LNCaP clone FGC (cell line): ENCODE results near the gene C1QC.

Experiments
- DNase-seq: peaks from one replicate; pipeline ENCODE4 v3.0.0-alpha.2; 2011; ENCODE audit warnings: low read depth
- H3K4me3 ChIP-seq: 2 replicates; pipeline ENCODE4 v1.5.1; 2011; ENCODE audit warnings: mild to moderate bottlenecking, low read depth, low read length, control low read depth
- TF ChIP-seq, protein P1 (sequence below): IDR thresholded peaks from 2 replicates; pipeline ENCODE4 v1.5.1; 2012; ENCODE audit warnings: mild to moderate bottlenecking; ENCODE audit not compliant: control insufficient read depth, insufficient read depth; ENCODE audit errors: extremely low read depth

Gene C1QC

DNA sequence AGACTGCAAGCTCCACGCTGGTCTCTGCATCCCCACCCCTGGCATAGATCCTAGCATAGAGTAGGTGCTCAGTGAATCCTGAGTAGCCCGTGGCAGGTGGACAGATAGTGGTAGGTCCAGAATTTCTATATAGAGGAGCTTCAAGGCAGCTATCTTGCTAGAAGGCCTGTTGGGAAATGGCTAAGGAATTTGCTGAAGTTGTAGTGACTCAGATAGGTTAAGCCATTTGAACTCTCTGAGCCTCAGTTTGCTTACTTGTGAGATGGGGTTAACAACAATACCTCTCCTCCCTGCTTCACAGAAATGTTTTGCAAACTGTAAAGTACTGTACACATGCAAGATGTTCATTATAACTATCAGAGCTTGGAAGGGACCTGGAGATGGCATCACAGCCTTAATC is 43.8 kb downstream of the C1QC start:
- H3K4me3 ChIP-seq: no peak overlapping the region
- no peak for DNase-seq
- TF ChIP-seq, protein P1, sequence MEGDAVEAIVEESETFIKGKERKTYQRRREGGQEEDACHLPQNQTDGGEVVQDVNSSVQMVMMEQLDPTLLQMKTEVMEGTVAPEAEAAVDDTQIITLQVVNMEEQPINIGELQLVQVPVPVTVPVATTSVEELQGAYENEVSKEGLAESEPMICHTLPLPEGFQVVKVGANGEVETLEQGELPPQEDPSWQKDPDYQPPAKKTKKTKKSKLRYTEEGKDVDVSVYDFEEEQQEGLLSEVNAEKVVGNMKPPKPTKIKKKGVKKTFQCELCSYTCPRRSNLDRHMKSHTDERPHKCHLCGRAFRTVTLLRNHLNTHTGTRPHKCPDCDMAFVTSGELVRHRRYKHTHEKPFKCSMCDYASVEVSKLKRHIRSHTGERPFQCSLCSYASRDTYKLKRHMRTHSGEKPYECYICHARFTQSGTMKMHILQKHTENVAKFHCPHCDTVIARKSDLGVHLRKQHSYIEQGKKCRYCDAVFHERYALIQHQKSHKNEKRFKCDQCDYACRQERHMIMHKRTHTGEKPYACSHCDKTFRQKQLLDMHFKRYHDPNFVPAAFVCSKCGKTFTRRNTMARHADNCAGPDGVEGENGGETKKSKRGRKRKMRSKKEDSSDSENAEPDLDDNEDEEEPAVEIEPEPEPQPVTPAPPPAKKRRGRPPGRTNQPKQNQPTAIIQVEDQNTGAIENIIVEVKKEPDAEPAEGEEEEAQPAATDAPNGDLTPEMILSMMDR: no peak

DNA sequence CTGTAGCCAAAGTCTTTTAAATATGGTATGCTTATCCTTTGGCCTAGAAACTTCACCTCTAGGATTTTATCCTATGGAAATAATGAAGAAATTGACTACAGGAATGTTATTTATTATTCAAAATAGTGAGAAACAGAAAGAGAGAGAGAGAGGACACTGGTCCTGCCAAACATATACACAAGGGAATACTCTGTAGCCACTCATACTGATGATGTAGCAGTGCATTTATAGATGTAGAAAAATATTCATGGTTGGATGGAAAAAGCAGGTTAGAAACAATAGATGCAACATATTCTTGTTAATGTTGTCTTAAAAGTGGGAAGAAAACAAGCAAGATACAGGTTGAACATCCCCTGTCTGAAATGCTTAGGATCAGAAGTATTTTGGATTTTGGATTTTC is 45.0 kb downstream of the C1QC start:
- H3K4me3 ChIP-seq: no peak overlapping the region
- TF ChIP-seq, protein P1: no peak
- no peak for DNase-seq

DNA sequence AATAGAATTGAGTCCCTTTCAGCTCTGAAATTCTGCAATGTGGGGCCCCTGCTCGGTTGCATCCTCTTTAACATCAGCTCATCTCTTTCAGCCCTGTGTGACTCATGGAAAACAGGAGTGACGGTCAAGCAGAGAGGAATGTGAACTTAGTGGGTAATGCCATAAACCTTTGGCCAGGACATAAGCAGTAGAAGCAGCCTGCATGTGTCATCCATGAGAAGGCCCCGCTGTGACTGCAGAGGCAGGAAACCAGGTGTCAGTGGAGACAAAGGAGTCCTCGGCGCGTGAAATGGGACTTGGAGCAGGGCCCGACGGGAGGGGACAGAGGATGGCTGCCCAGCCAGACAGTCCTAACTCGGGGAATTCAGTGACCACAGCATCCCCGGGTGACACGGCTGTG is 46.1 kb downstream of the C1QC start:
- H3K4me3 ChIP-seq: no peak overlapping the region
- TF ChIP-seq, protein P1: no peak
- no peak for DNase-seq

DNA sequence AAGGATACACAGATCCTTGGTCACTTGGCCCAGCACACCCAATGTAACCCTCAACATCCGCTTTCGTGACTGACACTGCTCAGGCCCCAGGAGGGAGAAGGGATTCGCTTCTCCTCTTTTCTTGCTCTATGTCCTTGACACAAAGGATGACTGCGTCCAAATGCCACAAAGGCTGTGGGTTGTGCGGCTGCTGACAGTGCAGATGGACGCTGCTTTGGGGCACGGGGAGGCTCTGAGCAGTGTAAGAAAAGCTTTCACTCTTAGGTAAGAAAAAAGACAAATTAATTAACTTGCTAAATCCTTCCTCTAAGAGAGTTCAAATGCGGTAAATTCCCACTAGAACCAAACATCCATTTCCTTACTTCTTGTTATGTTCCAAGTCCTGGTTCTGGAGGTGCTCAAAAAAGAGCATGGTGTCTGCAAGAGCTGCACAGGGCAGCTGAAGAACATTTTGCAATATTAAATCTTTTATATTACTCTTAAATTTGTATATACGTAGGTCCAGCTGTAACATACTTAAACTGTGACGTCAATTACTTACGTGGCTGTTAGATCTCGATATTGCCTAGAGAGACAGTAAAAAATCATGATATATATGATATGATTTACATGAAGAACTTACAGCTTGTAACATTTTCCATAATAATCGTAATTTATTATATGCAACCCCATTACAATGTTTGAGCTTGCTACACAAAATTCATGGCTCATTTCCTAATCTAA is 47.8 kb downstream of the C1QC start:
- TF ChIP-seq, protein P1: no peak
- no peak overlapping the region for H3K4me3 ChIP-seq
- DNase-seq: no peak

DNA sequence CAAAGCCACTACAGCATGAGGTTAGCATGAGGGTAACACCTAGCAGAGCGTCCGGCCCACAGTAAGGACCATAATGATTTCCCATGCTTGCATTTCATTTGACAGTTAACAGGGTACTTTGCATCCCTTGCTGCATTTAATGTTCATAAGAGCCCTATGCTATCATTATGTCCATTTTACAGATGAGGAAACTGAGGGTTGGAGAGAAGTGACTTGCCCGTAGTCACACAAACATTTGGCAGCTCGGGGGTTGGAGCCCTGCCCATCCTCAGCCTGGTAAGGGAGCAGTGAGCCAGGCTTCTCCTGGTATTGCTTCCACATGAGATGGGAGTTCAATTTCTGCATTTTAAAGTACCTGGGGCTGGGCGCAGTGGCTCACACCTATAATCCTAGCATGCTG is 50.7 kb downstream of the C1QC start:
- no peak for DNase-seq
- TF ChIP-seq, protein P1: no peak
- no peak overlapping the region for H3K4me3 ChIP-seq

DNA sequence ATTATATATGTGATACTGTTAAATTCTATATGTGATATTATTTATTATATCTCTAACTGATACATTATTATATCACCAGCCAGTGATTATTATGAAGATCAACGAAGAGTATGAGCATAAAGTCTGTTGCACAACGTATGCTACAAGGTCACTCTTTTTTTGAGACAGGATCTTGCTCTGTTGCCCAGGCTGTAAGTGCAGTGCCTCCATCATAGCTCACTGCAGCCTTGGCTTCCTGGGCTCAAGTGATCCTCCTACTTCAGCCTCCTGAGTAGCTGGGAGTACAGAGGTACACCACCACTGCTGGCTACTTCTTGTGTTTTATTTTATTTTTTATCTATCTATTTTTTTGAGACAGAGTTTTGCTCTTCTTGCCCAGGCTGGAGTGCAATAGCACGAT is 53.2 kb downstream of the C1QC start:
- no peak overlapping the region for H3K4me3 ChIP-seq
- DNase-seq: no peak
- TF ChIP-seq, protein P1: no peak
